ENCODE results near the gene ACOT12.
"Not testable (repeated sequence)": the region's sequence is repeated elsewhere in the genome, so short reads cannot be mapped to it uniquely, and the experiment has no call there.

The ACOT12 gene

GRCh38 chr5:81349161-81349560, 44.8 kb downstream of the ACOT12 start:
- no peak overlapping the region for H3K4me3 Mint-ChIP-seq
- no peaks in the 10 kb centered on the region for H3K9me3 Mint-ChIP-seq
- no peaks in the 10 kb centered on the region for H3K27me3 Mint-ChIP-seq
- H3K36me3 Mint-ChIP-seq (ENCODE audit: low read depth), result no peaks in the 10 kb centered on the region
- intact Hi-C loops (cut with micrococcal nuclease), result no loop called here
- no peaks in the 10 kb centered on the region for H3K4me1 Mint-ChIP-seq (ENCODE audit: low read depth)
- no peak overlapping the region for H3K27ac Mint-ChIP-seq

DNA sequence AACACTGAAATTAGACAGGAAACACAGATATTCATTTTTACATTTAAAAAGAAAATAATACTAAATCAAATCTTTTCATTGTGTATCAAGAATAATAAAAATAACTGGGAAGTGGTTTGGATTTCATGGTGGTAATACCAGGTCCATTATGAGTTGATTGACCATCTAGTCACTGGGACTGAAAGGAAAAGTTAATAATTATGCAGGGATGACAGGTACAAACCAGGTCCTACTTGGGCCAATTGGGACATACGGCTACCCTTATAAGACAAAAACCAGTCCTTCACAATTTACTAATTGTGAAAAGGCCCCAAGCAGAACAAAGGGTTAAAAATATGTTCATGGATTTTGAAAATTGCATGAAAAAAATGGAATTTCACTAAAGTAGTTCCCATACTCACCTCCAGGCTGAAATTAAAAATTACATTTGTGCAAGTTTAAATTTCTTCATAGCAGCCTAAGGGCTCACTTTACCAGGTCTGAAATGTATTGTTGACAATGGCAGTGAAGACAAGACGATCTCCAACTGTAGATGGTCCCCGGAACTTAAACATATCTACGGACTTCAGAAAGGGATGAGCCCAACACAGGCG, 48.4 kb downstream of the ACOT12 start:
- no peak overlapping the region for H3K27ac Mint-ChIP-seq
- no peaks in the 10 kb centered on the region for H3K36me3 Mint-ChIP-seq (ENCODE audit: low read depth)
- H3K27me3 Mint-ChIP-seq, result peaks cover 2% of the 10 kb centered on the region
- intact Hi-C loops (cut with micrococcal nuclease), result no loop called here
- no peaks in the 10 kb centered on the region for H3K4me1 Mint-ChIP-seq (ENCODE audit: low read depth)
- no peaks in the 10 kb centered on the region for H3K9me3 Mint-ChIP-seq
- no peak overlapping the region for H3K4me3 Mint-ChIP-seq

- Mint-ChIP-seq H3K27ac (no peak overlapping the region), H3K9me3 (no peaks in the 10 kb centered on the region), H3K36me3 (ENCODE audit: low read depth) (no peaks in the 10 kb centered on the region), H3K4me3 (no peak overlapping the region), H3K27me3 (peaks cover 2% of the 10 kb centered on the region), H3K4me1 (ENCODE audit: low read depth) (no peaks in the 10 kb centered on the region)
- intact Hi-C loops (cut with micrococcal nuclease), result no loop called here
These were observed 49.2 kb downstream of the ACOT12 start for GRCh38 chr5:81344736-81345135.

- intact Hi-C loops (cut with micrococcal nuclease); H3K4me3 Mint-ChIP-seq; H3K9me3 Mint-ChIP-seq; H3K4me1 Mint-ChIP-seq (ENCODE audit: low read depth); H3K36me3 Mint-ChIP-seq (ENCODE audit: low read depth); H3K27ac Mint-ChIP-seq; H3K27me3 Mint-ChIP-seq: not testable (repeated sequence)
These were observed 55.7 kb downstream of the ACOT12 start for GRCh38 chr5:81338213-81338612.

DNA sequence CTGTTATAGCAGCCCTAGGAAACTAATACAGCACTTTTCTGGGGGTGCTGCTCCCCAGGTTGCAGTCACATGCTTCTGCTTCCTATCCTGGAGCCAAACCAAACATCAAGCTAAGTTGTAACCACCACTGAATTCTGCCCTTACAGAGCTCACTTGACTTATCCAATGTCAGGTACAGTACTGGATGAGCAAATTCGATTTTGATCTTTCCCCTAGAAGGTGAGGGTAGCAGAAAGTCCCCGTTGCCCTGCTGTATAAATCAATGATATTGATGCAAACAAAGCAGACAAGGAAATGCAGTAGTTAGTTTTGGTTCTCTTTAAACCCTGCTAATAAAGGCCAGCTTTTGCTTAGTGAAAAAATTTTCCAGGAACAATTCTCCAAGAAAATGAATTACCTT, 56.1 kb downstream of the ACOT12 start:
- H3K27ac Mint-ChIP-seq, result no peak overlapping the region
- peaks cover 7% of the 10 kb centered on the region for H3K4me1 Mint-ChIP-seq (ENCODE audit: low read depth)
- H3K9me3 Mint-ChIP-seq, result peaks cover 9% of the 10 kb centered on the region
- H3K36me3 Mint-ChIP-seq (ENCODE audit: low read depth), result no peaks in the 10 kb centered on the region
- H3K4me3 Mint-ChIP-seq, result no peak overlapping the region
- H3K27me3 Mint-ChIP-seq, result no peaks in the 10 kb centered on the region
- intact Hi-C loops (cut with micrococcal nuclease), result no loop called here

DNA sequence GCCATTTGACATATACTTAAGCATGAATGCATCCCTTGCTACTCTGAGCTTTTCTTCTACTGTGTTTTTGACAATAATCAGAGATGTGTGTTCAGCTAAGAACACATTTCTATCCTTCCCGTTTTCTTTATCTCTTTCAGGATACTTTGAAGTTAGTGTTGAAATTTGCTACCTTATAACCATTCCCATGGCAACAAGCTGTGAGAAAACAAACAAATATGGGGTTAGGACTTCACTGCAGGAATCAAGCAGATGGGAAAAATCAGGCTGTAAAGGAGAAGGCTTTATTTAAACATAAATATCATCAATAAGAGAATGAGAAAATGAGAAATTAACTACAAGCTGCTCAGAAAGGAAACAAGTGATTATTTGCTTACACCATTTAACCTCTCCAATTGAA, 57.4 kb downstream of the ACOT12 start:
- H3K27me3 Mint-ChIP-seq, result no peaks in the 10 kb centered on the region

GRCh38 chr5:81335946-81336345, 58.0 kb downstream of the ACOT12 start:
- Mint-ChIP-seq H3K4me3 (no peak overlapping the region), H3K9me3 (peaks cover 9% of the 10 kb centered on the region), H3K27me3 (no peaks in the 10 kb centered on the region), H3K36me3 (ENCODE audit: low read depth) (no peaks in the 10 kb centered on the region), H3K4me1 (ENCODE audit: low read depth) (peaks cover 7% of the 10 kb centered on the region), H3K27ac (no peak overlapping the region)
- intact Hi-C loops (cut with micrococcal nuclease), result no loop called here

More for the DNA sequence above, 57.4 kb downstream of the ACOT12 start:
- H3K27ac Mint-ChIP-seq, result no peak overlapping the region
- peaks cover 9% of the 10 kb centered on the region for H3K9me3 Mint-ChIP-seq
- H3K4me1 Mint-ChIP-seq (ENCODE audit: low read depth), result peaks cover 7% of the 10 kb centered on the region
- intact Hi-C loops (cut with micrococcal nuclease), result no loop called here
- H3K36me3 Mint-ChIP-seq (ENCODE audit: low read depth), result no peaks in the 10 kb centered on the region
- no peak overlapping the region for H3K4me3 Mint-ChIP-seq

GRCh38 chr5:81334304-81335061, 59.5 kb downstream of the ACOT12 start:
- no peak overlapping the region for H3K27ac Mint-ChIP-seq
- H3K36me3 Mint-ChIP-seq (ENCODE audit: low read depth), result no peaks in the 10 kb centered on the region
- peaks cover 7% of the 10 kb centered on the region for H3K4me1 Mint-ChIP-seq (ENCODE audit: low read depth)
- no peaks in the 10 kb centered on the region for H3K27me3 Mint-ChIP-seq
- no peak overlapping the region for H3K4me3 Mint-ChIP-seq
- peaks cover 9% of the 10 kb centered on the region for H3K9me3 Mint-ChIP-seq
- intact Hi-C loops (cut with micrococcal nuclease), result no loop called here

GRCh38 chr5:81326554-81326953, 67.4 kb downstream of the ACOT12 start:
- Mint-ChIP-seq H3K36me3 (ENCODE audit: low read depth) (no peaks in the 10 kb centered on the region), H3K9me3 (no peaks in the 10 kb centered on the region), H3K27me3 (no peaks in the 10 kb centered on the region), H3K27ac (no peak overlapping the region), H3K4me3 (no peak overlapping the region), H3K4me1 (ENCODE audit: low read depth) (no peaks in the 10 kb centered on the region)
- intact Hi-C loops (cut with micrococcal nuclease), result no loop called here

GRCh38 chr5:81317536-81317935, 76.4 kb downstream of the ACOT12 start:
- H3K4me1 Mint-ChIP-seq (ENCODE audit: low read depth), result peaks cover 17% of the 10 kb centered on the region
- intact Hi-C loops (cut with micrococcal nuclease), result no loop called here
- no peak overlapping the region for H3K4me3 Mint-ChIP-seq
- H3K27me3 Mint-ChIP-seq, result peaks cover 2% of the 10 kb centered on the region
- peaks cover 20% of the 10 kb centered on the region for H3K36me3 Mint-ChIP-seq (ENCODE audit: low read depth)
- H3K27ac Mint-ChIP-seq, result no peak overlapping the region
- no peaks in the 10 kb centered on the region for H3K9me3 Mint-ChIP-seq

- no peaks in the 10 kb centered on the region for H3K9me3 Mint-ChIP-seq
- H3K27me3 Mint-ChIP-seq, result peaks cover 2% of the 10 kb centered on the region
- peaks cover 17% of the 10 kb centered on the region for H3K4me1 Mint-ChIP-seq (ENCODE audit: low read depth)
- H3K27ac Mint-ChIP-seq, result no peak overlapping the region
- H3K4me3 Mint-ChIP-seq, result no peak overlapping the region
- intact Hi-C loops (cut with micrococcal nuclease), result no loop called here
- peaks cover 29% of the 10 kb centered on the region for H3K36me3 Mint-ChIP-seq (ENCODE audit: low read depth)
These were observed 77.4 kb downstream of the ACOT12 start for GRCh38 chr5:81316571-81316970.

DNA sequence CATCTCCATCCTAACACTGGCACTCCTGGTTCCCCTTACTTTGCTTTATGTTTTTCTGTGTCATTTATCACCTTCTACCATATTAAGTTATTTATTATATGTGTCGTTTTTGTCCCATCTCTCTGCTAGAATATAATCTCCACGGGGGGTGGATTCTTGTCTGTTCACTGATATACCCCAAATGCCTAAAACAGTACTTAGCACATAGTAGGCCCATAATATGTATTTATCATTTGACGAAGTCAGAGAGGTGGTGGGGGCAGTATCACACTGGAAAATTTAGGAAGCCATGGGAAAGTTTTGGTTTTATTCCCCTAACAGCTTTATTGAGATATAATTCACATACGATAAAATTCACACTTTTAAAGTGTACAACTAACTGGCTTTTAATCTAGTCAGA, 78.1 kb downstream of the ACOT12 start:
- H3K27ac Mint-ChIP-seq, result no peak overlapping the region
- H3K27me3 Mint-ChIP-seq, result peaks cover 2% of the 10 kb centered on the region
- H3K4me3 Mint-ChIP-seq, result no peak overlapping the region
- intact Hi-C loops (cut with micrococcal nuclease), result no loop called here
- peaks cover 36% of the 10 kb centered on the region for H3K36me3 Mint-ChIP-seq (ENCODE audit: low read depth)
- no peaks in the 10 kb centered on the region for H3K9me3 Mint-ChIP-seq
- peaks cover 17% of the 10 kb centered on the region for H3K4me1 Mint-ChIP-seq (ENCODE audit: low read depth)

GRCh38 chr5:81315336-81315735, 78.6 kb downstream of the ACOT12 start:
- no peak overlapping the region for H3K27ac Mint-ChIP-seq
- peaks cover 17% of the 10 kb centered on the region for H3K4me1 Mint-ChIP-seq (ENCODE audit: low read depth)
- H3K36me3 Mint-ChIP-seq (ENCODE audit: low read depth), result peaks cover 41% of the 10 kb centered on the region
- intact Hi-C loops (cut with micrococcal nuclease), result no loop called here
- peaks cover 2% of the 10 kb centered on the region for H3K27me3 Mint-ChIP-seq
- H3K4me3 Mint-ChIP-seq, result no peak overlapping the region
- H3K9me3 Mint-ChIP-seq, result no peaks in the 10 kb centered on the region

GRCh38 chr5:81314581-81314980, 79.4 kb downstream of the ACOT12 start:
- H3K9me3 Mint-ChIP-seq, result no peaks in the 10 kb centered on the region
- no peak overlapping the region for H3K27ac Mint-ChIP-seq
- H3K4me3 Mint-ChIP-seq, result no peak overlapping the region
- intact Hi-C loops (cut with micrococcal nuclease), result no loop called here
- peaks cover 2% of the 10 kb centered on the region for H3K27me3 Mint-ChIP-seq
- peaks cover 17% of the 10 kb centered on the region for H3K4me1 Mint-ChIP-seq (ENCODE audit: low read depth)
- peaks cover 48% of the 10 kb centered on the region for H3K36me3 Mint-ChIP-seq (ENCODE audit: low read depth)

- Mint-ChIP-seq H3K4me3 (no peak overlapping the region), H3K27me3 (peaks cover 2% of the 10 kb centered on the region), H3K4me1 (ENCODE audit: low read depth) (peaks cover 17% of the 10 kb centered on the region), H3K36me3 (ENCODE audit: low read depth) (peaks cover 57% of the 10 kb centered on the region), H3K9me3 (no peaks in the 10 kb centered on the region), H3K27ac (no peak overlapping the region)
- intact Hi-C loops (cut with micrococcal nuclease), result no loop called here
These were observed 80.2 kb downstream of the ACOT12 start for GRCh38 chr5:81313686-81314085.
